ENCODE data around the gene ST6GALNAC4.

Gene ST6GALNAC4

DNA sequence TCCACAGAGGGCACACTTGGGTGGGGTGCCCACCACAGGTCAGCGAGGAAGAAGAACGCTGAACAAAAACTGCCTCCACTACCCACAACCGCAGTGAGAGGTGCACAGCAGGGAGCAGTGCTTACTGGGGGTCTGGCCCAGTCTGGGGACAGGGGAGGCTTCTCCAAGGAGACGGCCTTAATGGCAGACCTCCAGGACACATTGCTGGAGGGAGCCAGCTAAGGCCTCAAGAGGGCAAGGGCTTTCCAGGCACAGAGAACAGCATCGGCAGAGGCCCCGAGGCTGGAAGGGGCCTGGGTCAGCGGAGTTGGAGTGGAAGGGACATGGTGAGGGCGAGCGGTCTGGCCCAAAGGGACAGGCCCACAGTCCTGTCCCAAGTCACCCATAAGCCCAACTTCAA, 29.1 kb upstream of the ST6GALNAC4 start:
- no peak for DNase-seq

DNA sequence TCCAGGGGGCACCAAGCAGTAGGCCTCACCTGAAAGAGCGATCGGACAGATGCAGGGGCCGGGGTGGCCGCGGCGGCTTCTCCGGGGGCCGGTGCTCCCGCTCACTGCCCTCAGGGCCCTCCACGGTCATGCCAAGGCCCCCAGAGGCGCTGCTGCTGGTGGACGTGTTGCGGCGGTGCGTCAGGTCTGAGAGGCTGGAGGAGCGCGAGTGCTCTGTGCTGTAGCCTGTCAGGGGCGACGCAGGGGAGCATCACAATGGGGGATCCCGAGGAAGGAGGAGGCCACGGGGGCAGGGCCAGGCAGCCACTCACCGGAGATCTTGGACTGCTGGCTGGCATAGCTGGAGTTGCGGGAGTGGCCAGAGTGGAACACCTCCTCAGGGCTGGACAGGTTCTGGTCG, 28.5 kb upstream of the ST6GALNAC4 start:
- no peak for DNase-seq

DNA sequence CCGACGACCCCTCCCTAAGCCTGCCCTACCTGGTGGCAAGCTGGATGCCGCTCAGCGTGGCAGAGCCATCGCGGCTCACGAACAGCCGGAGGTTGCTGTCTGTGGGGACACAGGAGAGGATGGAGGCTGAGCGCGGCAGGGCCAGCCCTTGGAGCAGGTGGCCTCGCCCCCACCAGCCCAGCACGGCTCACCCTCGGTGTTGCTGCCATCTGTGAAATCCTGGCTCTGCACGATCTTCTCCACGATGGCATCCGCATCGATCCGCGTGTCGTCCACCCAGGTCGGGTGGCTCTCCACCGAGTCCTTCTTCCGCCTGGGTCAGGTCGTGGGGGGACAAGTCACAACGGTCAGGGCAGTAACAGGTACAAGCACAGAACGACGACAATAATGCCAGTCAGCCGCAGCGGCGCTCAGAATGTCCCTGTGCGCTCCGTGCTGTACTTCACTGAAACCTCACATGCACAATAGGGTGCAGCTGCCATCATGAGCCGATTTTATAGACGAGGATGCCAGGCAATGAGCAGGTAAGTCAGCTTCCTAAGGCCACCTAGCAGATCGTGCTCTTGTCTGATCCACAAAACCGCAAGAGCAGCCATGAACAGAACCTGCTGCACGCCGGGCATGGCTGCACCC, 27.9 kb upstream of the ST6GALNAC4 start:
- no peak for DNase-seq

DNA sequence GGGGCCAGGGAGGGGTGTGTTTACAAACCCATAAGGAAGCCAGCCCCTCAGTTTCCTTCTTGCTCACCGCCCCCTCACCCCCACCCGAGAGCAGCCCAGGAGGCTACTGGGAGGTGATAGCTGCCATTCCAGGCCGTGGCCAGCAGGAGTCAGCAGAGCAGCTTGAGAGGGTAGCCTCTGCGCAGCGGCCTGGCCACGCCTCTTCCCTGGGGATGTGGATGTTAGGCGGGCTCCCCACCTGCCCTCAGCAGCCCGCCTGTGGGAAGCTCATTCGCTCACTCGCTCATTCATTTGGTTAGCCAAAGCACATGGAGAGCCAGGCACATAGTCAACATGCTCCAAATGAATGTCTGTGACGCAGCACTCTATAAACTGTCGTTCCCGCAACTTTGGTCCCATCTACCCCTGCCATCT, 26.9 kb upstream of the ST6GALNAC4 start:
- DNase-seq = peak; percentile 38

DNA sequence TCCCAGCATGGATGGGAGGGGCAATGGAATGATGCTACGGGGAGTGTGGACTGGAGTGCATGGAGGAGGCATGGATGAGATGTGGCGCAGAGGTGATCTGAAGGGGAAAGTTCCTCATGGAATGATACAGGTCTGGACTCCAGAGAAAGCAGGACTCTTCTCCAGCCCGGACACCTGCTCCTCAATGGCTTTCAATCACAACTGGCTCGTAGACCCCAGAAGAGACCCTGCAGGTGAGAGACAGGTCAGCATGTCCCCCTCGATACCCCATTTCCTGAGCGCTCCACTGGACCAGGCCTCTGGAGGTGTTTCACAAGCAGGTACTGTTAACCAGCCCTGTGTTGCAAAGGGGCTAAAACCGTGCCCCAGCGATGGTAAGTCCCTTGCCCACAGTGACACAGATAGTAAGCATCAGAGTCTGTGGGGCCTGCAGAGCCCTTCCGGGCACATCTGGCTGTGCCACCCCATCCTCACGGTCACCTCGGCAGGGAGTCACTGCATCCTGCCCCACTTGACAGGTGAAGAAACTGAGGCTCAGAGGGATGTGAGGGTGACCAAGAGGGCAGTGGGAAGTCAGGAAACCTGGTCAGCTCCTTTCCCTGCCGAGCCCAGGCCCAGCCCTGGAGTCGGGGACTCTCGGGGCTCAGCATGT, 26.3 kb upstream of the ST6GALNAC4 start:
- DNase-seq = no peak

DNA sequence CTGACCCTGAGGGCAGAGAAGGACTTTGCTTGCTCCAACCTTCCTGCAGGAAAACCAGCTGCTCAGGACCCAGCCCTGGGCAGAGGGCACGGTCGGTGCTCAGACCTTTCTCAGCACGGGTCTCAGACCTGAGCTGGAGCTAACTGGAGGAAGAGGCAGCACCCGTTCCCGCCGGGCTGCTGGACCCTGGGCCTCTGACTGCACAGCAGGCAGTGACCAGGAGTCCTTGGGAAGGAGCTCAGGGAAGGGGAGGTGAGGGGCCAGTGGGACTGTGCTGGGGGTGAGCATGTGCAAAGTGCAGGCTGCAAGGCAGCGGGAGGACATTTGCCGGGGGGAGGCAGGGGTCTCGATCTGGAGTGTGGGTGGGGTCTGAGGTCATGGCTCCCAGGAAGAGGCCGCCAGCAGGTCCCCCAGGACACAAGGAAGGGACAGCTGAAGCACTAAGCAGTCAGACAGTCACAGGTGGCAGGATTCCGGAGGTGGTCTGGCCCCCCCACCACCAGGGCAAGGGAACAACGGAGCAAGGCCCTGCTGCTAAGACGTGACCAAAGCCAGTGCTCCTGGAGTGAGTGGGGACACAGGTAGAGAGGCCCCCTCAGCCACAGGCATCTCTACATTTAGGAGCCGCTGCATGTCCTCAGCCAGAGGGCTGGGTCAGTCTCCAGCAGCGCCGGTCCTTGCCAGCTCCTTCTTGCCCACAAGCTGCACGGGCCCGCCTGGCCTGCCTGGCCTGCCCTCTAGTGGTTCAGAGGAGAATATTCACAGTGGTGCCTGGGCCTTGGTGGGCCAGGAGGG, 25.6 kb upstream of the ST6GALNAC4 start:
- DNase-seq = peak; percentile 18

DNA sequence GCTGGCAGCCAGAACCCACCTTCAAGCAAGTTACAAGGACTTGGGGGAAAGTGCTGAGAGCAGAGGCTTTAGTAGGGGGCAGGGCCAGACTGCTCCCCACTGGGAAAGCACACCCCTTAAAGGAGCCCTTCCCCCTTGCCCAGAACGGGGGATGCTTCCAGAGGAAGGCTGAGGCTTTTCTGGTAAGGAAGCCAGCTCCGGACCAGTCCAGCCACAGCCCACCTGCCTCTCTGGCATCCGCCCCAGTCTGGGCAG, 25.0 kb upstream of the ST6GALNAC4 start:
- no peak for DNase-seq

DNA sequence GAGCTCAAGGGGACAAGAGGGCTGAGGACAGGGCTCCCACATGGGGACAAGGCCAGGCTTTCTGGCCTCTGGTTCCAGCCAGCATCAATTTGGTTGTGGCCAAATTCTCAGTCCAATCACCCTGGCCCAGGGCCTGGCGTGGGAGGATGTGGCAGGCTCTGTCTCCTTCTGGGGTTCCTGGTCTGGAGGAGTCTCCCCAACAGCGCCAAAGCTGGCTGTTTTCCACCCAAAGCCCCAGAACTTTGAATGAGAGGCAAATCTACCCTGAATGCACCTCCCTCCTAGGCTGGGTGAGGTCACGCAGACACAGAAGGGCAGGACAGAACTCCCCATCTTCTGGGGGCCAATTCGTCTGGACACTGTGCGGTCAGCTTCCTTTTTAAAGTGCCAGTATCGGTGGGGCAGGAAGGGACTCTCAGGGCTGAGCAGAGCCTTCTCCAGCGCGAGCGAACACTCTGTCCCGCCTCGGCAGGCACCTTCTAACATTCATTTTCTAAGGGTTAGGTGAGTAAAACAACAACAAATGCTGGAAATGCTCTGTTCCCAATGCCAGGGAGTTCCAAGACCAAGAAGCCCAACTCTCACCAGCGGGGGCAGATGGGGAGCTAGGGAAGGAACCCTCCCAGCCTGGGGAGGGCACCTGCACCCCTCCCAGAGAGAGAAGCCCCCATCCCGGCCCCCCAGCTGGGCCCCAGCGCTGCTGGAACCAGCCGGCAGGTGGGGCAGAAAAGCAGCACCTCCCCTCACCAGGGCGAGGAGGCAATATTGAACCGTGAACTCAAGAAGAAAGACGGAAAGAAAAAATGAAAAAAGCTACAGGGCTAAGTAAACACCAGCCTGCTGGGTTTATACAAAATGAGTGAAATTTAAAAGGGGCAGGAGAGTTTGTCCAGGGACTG, 24.5 kb upstream of the ST6GALNAC4 start:
- DNase-seq = no peak

DNA sequence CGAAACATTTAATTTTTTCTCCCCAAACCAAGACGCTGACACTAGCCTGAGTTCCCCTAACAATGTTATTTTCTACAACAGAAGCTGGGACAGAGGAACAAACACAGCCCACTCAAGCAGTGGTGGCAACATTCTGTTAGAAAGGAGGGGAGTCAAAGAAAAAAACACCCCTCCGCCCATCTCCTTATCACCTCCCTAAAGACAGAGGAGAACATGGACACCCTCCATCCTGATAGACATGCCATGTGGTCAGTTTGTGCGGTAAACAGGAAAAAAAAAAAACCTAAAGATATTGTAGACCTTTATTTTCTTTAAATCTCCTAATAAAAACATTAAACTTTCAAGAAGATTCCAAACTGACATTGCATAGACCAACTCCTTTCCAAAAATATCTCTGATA, 23.8 kb upstream of the ST6GALNAC4 start:
- DNase-seq = no peak

DNA sequence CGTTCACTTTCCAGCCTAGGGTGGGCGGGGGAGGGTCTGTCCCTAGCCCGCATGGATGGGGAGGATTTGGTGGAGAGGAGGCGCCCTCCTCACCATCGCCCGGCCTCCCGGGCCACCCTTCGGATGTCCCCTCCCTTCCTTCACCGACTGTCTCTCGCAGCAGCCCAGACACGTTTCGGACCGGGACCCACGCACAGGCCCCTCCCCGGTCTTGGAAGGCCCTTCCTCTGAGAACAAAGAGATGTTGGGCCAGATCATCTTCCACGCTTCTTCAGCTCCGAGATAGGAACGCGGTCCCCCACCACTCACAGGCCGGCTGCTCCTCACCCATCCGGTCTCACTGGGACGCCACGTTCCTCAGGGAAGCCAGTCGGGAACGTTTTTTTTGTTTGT, 21.5 kb upstream of the ST6GALNAC4 start:
- no peak for DNase-seq

DNA sequence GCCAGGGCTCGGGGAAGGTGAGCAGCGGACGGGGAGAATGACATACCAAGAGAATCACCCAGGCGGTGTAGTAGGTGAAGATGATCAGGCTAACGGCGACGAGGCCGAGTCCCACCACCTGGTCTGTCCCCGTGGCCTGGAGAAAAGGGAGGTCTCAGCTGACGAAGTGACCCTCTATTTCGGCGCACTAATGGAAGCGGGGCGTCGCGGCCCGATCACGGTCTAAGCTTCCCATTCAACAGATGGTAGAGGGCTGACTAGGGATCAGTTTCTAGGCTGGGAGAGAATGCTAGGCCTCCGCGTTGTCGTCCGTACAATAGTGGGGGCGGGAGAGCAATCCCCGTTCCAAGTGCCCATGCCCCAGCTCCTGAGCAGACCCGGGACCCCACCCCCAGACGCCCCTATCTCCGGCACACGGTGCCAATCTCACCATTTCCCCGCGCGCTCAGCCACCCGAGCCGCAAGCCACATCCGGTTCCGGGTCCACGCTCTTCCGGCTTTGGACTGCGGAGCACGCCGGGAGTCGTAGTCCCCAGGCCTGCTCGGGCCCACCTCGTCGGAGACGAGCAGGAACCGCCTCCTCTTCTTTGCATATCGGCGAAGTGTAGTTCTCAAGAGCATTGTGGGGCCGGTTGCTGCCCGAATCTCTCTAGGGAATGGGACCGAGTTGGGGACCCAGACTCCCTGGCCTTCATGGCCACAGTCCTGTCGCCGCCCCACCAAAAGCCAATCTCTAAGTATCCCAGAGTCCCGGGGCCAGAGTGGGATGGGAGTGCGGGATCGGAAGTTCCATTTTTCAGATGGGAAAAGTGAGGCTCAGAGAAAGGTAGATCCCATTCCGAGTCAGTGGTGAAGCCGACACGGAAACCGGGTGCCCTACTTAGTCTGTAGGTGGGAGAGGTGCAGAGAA, 20.8 kb upstream of the ST6GALNAC4 start, which contains the start of gene DPM2:
Gene DPM2 (minus strand): TSS at position 467 of the 910 bp plus-strand sequence. CDS start 34 bp downstream, at position 433.
- peak; percentile 73 for DNase-seq

DNA sequence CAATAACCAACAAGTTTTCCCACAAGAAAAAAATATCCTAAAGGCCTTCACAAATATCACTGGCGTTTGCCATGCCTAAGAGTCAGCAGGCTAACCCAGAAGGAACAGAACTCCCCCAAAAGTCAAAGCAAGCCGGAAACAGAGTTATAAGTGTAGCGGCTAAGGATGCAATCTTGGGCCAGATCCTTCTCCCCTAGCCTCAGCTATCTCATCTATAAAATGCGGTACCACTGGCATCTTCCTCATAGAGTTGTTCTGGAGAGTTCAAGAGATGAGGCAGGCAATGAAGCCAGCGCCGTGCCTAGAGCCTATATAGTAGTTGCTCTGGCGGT, 20.2 kb upstream of the ST6GALNAC4 start:
- no peak for DNase-seq

DNA sequence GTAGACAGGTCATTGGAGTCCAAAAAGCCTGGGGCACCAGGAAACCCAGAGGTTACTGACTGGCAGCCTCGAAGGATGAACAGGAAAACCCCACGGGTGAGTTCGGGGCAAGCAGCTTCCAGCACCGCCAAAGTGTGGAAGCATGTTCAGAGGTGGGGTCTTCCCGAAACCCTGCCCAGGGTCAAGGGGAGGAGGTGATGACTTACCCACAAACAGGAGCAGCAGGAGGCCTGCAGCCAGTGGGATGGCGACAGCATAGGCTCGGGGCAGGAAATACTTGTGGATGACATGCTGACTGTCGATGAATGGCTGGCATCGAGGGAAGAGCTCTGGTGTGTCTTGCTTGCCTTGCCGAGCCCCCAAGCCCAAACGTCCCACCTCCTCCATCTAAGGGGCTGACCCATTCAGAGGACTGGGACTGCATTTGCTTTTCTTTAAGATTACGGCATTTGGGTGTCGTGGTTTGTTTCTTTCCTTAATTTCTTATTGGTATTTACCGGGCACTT, 19.6 kb upstream of the ST6GALNAC4 start:
- no peak for DNase-seq

DNA sequence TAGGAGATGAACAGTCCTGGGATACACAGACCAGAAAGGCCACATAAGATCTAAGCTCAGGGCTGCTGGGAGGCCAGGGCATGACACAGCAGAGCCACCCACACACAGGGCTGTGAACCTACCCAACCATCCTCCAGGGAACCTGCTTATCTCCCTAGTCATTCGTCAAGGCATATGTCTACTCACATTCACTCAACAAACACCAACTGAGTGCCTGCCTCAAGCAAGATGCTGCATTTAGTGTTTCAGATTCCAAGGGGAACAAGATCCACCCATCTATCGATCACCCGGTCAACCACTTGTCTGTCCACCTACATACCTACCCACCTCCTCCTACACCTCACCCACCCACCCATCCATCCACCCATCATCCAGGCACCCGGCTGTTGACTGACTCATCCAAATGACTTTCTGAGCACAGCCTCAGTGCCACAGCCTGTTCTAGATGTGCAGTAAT, 19.0 kb upstream of the ST6GALNAC4 start:
- no peak for DNase-seq

DNA sequence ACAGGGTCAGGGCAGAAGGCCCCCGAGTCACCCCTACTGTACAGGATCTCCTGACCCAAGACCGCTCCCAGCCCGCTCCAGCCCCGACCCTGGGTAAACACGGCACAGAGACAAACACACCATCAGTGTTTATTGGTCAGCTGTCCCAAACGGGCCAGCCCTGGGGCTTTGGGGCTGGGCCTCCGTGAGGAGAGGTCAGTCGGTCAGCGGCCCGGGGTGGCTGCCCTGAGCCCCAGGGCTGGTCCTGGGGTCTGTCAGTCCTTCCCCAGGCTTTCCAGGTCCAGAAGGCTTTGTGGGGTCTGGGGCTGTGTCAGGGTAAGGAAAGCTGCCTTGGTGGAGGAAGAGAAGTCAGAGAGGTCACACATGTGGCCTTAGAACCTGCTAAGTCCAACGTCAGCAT, 18.1 kb upstream of the ST6GALNAC4 start:
- no peak for DNase-seq

DNA sequence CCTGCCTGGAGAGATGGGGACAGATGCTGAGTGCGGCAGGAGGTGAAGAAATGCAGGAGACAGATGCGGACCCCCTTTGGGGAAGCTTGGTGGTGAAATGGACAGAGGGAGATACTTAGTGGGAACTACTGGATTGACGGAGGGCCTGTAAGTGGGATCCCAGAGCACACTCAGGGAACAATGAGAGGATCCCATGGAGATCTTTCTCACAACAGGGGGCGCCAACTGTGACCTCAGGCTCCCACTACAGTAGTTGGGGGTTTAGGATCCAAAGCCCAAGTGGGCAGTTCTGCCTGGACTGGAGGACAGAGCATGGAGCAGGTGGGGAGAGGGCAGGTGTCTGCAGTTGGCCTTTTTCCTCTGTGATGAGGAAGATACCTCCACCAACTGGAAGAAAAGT, 17.4 kb upstream of the ST6GALNAC4 start:
- no peak for DNase-seq

DNA sequence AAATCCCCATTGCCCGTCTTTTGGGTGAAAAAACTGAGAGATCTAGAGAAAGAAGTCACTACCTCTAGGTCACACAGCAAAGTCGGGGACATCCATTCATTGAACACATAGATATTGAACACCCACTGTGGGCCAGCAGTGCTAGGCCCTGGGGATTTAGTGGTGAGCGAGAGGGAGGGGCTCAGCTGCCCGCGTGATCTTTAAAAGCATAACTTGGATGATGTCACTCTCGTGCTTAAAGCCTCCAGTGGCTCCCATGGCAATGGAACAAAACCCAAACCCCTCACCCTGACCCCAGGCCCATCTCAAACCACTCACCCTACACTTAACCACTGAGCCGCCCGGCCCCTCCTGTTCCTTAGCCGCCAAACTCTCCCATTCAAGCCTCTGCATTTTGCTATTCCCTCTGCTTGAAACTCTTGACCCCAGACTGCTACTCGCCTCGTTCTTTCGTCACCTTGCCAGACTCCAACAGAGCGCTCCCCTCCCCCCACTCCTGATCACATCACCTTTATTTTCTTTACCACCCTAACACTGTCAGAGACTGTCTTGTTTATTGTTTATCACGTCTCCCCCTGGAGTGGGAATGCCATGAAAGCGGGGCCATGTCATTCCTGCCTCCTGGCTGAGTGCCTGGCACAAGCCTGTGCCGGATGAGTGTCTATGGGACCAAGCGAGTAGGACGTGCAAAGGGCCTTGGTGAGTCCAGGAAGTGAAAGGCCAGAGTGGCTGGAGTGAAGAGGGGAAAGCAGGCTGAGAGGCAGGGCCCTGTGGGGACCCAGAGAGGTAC, 14.4 kb upstream of the ST6GALNAC4 start:
- no peak for DNase-seq

DNA sequence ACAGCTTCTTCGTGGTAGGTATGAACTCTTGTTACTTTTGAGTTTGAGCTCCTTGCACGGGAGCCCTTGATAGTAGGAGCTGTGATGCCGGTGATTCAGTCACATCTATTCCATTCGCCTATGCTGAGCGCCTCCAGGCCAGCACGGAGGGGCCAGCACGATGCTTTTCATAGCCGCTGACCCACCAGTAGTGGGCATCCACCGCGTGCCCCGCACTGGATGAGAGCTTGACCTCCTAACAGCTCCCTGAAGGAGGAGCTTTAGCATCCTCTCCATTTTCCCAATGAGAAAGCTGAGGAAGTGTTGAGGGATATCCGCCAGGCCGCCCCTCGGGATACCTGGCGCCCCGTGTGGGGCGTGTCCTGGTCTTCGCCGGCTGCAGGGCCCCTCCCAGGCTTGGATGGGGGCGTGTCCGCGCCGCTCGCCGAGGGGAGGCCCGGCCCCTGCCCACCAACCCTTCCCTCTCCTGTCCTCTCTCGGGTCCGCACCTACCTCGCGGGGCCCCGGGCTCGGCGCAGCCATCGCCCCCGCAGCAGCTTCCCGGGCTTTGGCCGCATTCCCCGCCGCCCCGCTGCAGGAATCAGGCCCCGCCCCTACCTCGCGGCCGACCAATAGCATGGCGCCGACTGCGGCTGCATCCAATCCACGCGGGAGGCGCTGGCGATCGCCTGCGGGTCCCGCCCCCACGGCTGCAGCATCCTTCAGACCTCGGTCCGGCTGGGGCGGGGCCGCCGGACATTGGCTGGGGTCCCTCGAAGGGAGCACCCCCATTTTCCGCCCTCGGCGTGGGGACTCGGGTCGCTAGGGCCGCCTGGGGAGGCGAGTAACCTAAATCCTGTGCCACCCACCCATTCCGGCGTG, 13.6 kb upstream of the ST6GALNAC4 start, which contains the start of gene PIP5KL1:
Gene PIP5KL1 (minus strand): TSS at position 547 of the 861 bp plus-strand sequence. CDS start 25 bp downstream, at position 522.
- no peak for DNase-seq

DNA sequence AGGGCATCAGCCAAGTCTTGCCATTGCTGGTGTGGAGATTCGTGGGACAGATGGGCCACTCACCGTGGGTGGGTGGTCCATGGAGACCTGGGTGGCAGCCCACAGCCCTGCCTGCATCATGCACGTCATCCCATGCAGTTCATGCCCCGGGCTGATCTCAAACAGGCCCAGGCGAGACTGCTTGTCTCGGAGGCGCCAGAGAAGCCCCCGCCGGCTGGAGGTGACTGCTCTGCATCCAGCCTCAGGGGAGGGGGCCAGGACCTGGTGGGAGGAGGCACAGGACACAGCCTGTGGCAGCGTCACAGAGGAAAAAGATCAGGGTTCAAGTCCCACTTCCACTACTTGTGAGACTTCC, 12.8 kb upstream of the ST6GALNAC4 start:
- no peak for DNase-seq

All from KG1 (cell line).